CD4-positive, alpha-beta memory T cell (primary cell): ENCODE measurements around the gene COMMD2. TPM values are rescaled to one million over a fixed set of nuclear protein-coding genes. Genes with fewer than 3 reads are reported as not detected.

Experiments
- polyA plus RNA-seq, 2 donors: library from polyadenylated mRNA; unstranded; fragments of 300-500 nt; fragmentation: Illumina TruSeq; gene quantifications; one replicate each; pipeline ENCODE4 v1.2.3, GENCODE V29; 2021
- total RNA-seq, 2 experiments: library from RNA; stranded (reverse); gene quantifications; one replicate each; pipeline ENCODE4 v1.2.3, GENCODE V29; 2021

COMMD2 gene
- total and polyA plus RNA-seq, 4 experiments from 2014 or later = 38.0 to 60.0 (median 50.1) TPM

Other genes with a start within 250 kb of the COMMD2 start
- gene WWTR1, start 94.5 kb downstream of the COMMD2 start, total RNA-seq = 1 to 10 TPM; 1.1 to 1.2 TPM
- under 1 TPM in 1 of 2 donors, not detected in 1; 0.41 TPM for gene WWTR1, start 94.5 kb downstream of the COMMD2 start, polyA plus RNA-seq
- not detected for gene ANKUB1, start 40.1 kb upstream of the COMMD2 start, total RNA-seq
- not detected for gene ANKUB1, start 40.1 kb upstream of the COMMD2 start, polyA plus RNA-seq
- gene RNF13, start 60.7 kb upstream of the COMMD2 start, total RNA-seq = 10 to 100 TPM; 63.3 to 68.2 TPM
- gene RNF13, start 60.7 kb upstream of the COMMD2 start, polyA plus RNA-seq = 100 to 1,000 TPM; 129 to 136 TPM
- 10 to 100 TPM; 10.6 to 14.1 TPM for gene PFN2, start 218.4 kb upstream of the COMMD2 start, total RNA-seq
- 10 to 100 TPM in 1 of 2 donors, 1 to 10 TPM in 1; 6.8 to 16.9 TPM for gene PFN2, start 218.4 kb upstream of the COMMD2 start, polyA plus RNA-seq